ENCODE data around the gene DDX39B. TPM values are rescaled to one million over a fixed set of nuclear protein-coding genes. Genes with fewer than 3 reads are reported as not detected.
A peak's percentile ranks its signal among the peaks of the same experiment; 100 is the strongest.

DDX39B gene
- total and polyA plus RNA-seq, 9 of the 15 experiments (the other 6 are each of a cell fraction or from before 2014, with no cell fraction given): 479 to 869 (median 592) TPM

- no peak for TF ChIP-seq ZBTB40 (IDR thresholded peaks at IDR 0.05)
- TF ChIP-seq ZBTB40 (CRISPR knock-in tag; IDR thresholded peaks at IDR 0.05): no peak
- TF ChIP-seq ZNF146 (CRISPR knock-in tag; IDR thresholded peaks at IDR 0.05; ENCODE audit: unreplicated experiment): no peak
- no peak for TF ChIP-seq MEF2D (tag; conservative IDR thresholded peaks at IDR 0.05; ENCODE audit: low read depth)
- no peak for TF ChIP-seq RHOXF2B (CRISPR knock-in tag; conservative IDR thresholded peaks at IDR 0.05)
- no peak for TF ChIP-seq STAT5B (CRISPR knock-in tag; IDR thresholded peaks at IDR 0.05)
- TF ChIP-seq PHF21A (IDR thresholded peaks at IDR 0.05; ENCODE audit: borderline replicate concordance, low read depth): no peak
- peak; percentile 59 for TF ChIP-seq RBM22 (IDR thresholded peaks at IDR 0.05; ENCODE audit: low read depth, low read length, poor library complexity, severe bottlenecking)
- TF ChIP-seq DEAF1 (CRISPR knock-in tag; IDR thresholded peaks at IDR 0.05): no peak
- TF ChIP-seq ETS1 (conservative IDR thresholded peaks at IDR 0.05; ENCODE audit: control insufficient read depth, low read depth, low read length): no peak
- peak; percentile 45; the same call in 1 of the 2 replicates for TF ChIP-seq THRB (CRISPR knock-in tag; conservative IDR thresholded peaks at IDR 0.05)
- no peak for TF ChIP-seq POLR3G (IDR thresholded peaks at IDR 0.05; ENCODE audit: extremely low read depth, insufficient read length, insufficient replicate concordance)
Observed at GRCh38 chr6:31528821-31529328, 12.9 kb downstream of the DDX39B start, which contains the start of gene MCCD1 (continued).
